HG03575 (cell line): Measurements from ENCODE around the gene ENPP5.
"Not testable (repeated sequence)": the region's sequence is repeated elsewhere in the genome, so short reads cannot be mapped to it uniquely, and the experiment has no call there.

Experiments used
- ATAC-seq: cut with Tn5 transposase; IDR thresholded peaks from one replicate; pipeline ENCODE4 v1.9.1; 2021; ENCODE audit not compliant: unreplicated experiment, insufficient number of reproducible peaks, low FRiP score; ENCODE audit errors: extremely low read depth

ENPP5 gene

DNA sequence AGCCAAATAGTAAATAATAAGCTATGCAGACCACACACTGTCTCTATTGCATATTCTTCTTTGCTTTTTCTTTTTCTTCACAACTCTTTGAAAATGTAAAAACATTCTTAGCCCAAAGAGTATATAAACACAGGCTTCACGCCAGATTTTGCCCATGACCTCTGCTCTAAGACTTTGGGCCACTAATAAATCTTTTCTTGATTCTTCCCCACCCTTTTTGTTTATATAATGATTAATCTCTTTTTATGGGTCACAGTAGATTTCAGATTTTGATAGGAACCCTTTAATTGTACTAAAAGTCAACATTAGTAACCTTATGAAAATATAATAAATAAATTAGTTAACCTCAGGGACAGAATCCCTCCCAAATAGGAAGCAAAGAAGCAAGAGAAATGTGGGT is 15.8 kb upstream of the ENPP5 start:
- ATAC-seq, result no peak

DNA sequence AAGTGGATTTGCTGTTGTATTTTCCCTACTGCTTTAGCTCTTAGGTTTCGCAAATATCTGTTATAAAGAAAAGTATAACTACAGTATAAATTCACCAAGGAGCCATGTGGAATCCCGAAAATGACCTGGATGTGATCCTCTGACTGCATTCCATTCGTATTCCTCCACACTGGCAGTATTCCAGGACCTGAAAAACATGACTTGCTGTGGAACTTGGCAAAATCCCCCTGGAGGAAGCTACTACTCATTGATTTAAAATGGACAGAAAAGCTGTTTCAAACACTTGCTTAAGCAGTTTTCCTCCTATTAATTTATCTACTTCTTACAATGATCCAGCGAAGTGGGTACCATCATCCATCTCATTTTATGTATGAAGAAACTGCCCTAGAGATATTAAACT is 13.3 kb upstream of the ENPP5 start:
- ATAC-seq, result no peak

- no peak for ATAC-seq
Measured at GRCh38 chr6:46175976-46176375, 5.2 kb upstream of the ENPP5 start.

GRCh38 chr6:46175446-46175845 is 4.7 kb upstream of the ENPP5 start:
- ATAC-seq, result peak; percentile 96

GRCh38 chr6:46174904-46175303 is 4.1 kb upstream of the ENPP5 start:
- ATAC-seq, result no peak

DNA sequence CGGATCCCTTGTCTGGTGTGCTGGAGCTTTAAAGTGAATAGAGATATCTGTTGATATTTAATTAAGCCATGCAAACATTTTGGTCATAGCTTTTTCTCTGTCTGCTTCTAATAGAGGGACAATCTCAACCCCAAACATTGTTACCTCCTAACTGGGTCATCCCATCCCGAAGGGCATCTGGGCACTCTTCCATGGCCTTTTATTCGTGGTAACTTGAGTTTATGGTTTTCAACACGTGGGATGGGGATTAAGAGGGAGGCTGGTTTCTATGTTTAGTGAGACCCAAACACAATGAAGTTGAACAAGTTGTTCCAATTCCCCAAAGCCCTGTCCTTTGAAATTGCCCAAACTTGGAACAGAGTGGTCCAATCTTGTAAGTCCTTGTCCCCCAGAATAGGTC is 1.4 kb upstream of the ENPP5 start:
- ATAC-seq, result no peak

DNA sequence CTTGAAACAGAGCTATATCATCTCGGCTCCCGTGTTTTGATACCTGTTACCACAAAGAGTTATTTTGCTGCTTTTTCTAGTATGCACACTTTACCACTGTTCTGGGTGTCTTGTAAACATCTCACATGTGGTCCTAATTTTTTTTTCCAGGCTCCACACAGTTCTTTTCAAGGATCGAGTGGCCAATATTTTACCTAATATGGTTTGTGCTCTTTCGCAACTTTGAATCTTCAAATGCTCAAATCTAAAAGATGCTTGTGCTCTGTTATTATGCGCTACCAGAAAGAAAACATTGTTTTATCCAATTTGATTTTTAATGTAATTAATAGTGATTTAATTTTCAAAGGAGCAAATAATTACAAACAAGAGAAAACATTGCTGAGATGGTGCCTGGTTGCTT is 10.7 kb downstream of the ENPP5 start:
- no peak for ATAC-seq

DNA sequence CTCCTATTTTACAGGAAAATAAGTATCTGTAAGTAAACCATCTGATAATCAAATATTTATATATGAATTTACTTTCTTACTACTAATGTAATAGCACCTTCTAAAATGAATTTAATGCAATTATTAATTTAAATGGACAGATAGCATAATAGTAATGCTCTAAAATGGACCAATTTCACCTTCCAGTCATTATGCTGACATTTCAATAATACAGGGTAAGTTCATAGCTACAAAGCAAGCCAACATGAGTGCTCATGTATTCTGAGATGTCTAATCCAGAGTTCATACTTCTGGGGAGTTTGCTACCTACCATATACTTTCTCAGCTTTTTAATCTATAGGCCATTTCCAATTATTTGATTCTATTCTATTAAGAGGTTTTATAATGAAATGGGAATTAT is 11.6 kb downstream of the ENPP5 start:
- no peak for ATAC-seq

DNA sequence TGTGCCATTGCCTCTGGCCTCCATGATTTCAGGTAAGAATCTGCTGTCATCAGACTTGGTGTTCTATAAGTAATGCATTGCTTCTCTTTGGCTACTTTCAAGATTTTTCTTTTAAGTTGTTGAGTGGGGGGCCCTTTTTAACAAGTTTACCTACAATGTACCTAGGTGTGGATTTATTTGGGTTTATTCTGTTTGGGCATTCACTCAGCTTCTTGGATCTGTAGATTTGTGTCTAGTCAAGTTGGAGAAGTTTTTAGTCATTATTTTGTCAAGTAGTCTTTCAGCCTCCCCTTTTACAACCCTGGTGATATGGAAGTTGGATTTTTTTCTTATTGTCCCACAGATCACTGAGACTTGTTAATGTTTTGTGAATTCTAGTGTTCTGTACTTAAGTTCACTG is 14.1 kb downstream of the ENPP5 start:
- ATAC-seq, result no peak

DNA sequence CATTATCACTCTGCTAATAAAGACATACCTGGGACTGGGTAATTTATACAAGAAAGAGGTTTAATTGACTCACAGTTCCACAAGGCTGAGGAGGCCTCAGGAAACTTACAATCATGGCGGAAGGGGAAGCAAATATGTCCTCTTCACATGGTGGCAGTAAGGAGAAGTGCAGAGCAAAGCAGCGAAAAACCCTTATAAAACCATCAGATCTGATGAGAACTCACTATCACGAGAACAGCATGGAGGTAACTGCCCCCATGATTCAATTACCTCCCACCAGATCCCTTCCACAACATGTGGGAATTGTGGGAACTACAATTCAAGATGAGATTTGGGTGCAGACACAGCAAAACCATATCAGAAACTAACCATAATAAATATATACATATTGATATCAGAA is 21.7 kb downstream of the ENPP5 start:
- not testable (repeated sequence) for ATAC-seq

DNA sequence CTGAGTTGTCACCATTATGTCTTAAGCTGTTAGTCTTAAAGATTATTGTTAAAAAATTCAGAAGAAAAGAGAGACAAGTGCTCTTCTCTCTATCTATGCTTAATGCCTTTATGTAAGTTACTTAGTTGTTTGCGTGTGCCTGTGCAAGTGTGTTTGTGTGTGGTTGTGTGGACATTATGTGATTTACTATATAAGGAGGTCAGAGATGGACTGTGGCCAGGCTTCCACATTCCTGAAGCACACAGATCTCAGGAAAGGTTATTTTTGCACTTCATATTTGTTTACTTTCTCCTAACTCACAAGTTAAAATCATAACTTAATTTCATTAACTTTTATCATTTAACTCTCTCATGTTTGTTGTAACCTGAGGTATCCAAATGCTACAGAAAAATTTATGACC is 26.5 kb downstream of the ENPP5 start:
- ATAC-seq, result no peak

DNA sequence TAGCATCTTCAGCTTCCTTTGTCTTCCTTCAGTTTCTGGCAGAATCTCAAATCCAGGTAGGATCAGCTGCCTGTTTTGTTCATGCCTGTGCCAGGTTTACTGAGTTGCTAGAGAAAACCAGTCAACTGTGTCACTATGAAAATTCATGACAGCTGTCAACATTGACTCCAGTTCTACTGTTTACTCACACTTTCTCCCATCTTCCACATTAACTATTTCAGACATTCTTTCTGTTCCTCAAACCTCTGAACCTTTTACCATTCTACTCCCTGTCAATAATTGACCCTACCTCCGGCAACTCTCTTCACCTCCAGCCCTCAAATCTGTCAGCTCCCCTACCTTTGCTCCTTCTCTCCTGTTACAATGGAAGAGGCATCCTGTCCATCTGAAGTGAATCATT is 32.5 kb downstream of the ENPP5 start:
- peak; percentile 52 for ATAC-seq

GRCh38 chr6:46137387-46137786 is 33.4 kb downstream of the ENPP5 start:
- ATAC-seq, result peak; percentile 37

DNA sequence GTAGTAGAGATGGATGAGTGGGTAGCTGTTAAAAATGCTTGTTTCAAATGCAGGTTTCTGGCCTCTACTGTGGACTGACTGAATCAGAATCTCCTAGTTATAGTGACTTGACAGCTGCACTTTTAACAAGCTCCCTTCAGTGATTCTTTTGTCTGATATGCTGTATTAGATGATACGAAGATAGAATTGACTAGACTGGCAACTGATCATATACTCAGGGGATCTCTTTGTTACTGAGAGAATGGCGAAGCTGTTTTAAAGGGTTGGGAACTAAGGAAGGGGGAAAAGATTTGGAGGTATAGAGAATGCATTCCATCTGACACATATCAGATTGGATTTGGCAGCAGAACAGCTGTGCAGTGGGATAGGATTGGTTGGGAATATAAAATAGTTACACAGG is 33.9 kb downstream of the ENPP5 start:
- no peak for ATAC-seq

GRCh38 chr6:46135176-46135575 is 35.6 kb downstream of the ENPP5 start:
- no peak for ATAC-seq

- ATAC-seq, result no peak
Measured at GRCh38 chr6:46134216-46134615, 36.6 kb downstream of the ENPP5 start.

GRCh38 chr6:46131291-46131690 is 39.5 kb downstream of the ENPP5 start:
- not testable (repeated sequence) for ATAC-seq

DNA sequence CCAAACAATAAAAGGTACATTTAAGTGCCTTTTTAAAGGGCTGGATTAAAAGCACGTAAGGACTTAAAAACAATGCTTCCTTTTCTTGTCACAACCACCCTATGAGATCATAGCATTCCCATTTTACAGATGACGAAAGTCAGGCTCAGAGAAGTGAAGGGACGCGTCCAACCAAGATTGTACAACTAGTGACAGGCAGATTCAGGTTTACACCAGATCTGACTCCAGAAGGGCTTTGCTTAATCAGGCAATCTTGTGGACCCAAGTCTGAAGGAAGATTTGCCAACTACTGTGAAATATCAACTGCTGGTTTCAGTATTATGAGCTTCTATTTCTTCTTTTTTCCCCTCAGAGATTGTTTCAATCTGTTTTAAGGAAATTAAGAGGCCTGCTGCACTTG is 40.1 kb downstream of the ENPP5 start:
- ATAC-seq, result no peak

DNA sequence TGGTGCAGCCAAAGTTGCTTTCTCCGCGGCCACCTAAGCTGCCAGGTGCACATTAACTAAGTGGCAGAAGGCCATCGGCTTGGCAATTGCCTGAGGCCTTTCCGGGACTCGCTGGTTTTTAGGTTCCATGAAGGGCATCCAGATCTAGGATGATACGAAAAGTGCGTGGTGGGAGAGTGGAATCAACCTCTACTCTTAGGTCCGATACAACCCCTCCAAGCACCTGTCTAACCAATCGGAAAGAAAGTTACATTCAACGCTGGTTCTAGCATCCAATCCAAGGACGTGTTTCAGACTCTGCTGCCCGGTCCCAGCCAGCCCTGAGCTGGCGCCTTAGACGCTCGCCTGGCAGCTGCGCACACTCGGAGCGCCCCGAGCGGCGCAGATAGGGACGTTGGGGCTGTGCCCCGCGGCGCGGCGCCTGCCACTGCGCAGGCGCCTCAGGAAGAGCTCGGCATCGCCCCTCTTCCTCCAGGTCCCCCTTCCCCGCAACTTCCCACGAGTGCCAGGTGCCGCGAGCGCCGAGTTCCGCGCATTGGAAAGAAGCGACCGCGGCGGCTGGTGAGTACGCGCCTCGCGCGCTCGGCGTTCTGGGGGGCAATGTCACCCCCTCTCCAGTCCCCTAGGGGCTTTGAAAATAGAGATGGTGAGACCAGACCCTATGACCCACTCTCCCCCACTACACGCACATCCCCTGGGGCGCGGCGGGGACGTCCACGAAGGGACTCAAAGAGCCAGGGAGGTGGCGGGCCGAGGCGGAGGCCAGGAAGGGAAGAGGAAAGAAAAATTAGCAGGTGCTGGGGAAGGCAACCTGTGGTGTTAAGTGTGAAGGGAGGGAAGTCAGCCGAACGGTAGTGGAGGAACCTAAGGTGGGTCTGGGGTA is 40.9 kb downstream of the ENPP5 start, which contains the start of gene ENPP4:
Gene ENPP4, plus strand, starts transcription at position 361 of the 883 bp plus-strand sequence. CDS start 9,595 bp downstream, outside the sequence.
- peak; percentile 89 for ATAC-seq

GRCh38 chr6:46129291-46129628 is 41.5 kb downstream of the ENPP5 start:
- no peak for ATAC-seq

- ATAC-seq, result peak; percentile 35
Measured at GRCh38 chr6:46128476-46128875, 42.3 kb downstream of the ENPP5 start.
